ENCODE data around the gene GLMP. TPM values are rescaled to one million over a fixed set of nuclear protein-coding genes. Genes with fewer than 3 reads are reported as not detected.
"Not testable (repeated sequence)": the region's sequence is repeated elsewhere in the genome, so short reads cannot be mapped to it uniquely, and the experiment has no call there.

The GLMP gene
- 19.1 and 19.8 TPM in 2 replicates for total RNA-seq

GRCh38 chr1:156295391-156295947, at the start of gene GLMP:
Gene GLMP, minus strand, starts transcription at chr1:156295679. Its CDS starts 34 bp downstream, at chr1:156295645.
- H3K4me1 Mint-ChIP-seq (ENCODE audit: low read depth): peaks cover 15% of the 10 kb centered on the region
- H3K27me3 Mint-ChIP-seq (ENCODE audit: low read depth): no peaks in the 10 kb centered on the region
- H3K9me3 Mint-ChIP-seq: no peaks in the 10 kb centered on the region
- DNase-seq (ENCODE audit: low spot score): peak; percentile 43
- peak within 1 kb of the TSS; percentile 88 for H3K4me3 Mint-ChIP-seq (ENCODE audit: low read depth)
- H3K36me3 Mint-ChIP-seq (ENCODE audit: low read depth): peaks cover 5% of the 10 kb centered on the region
- intact Hi-C loops (cut with micrococcal nuclease): no loop called here
- peak within 1 kb of the TSS; percentile 42 for H3K27ac Mint-ChIP-seq

GRCh38 chr1:156344409-156344808, 48.9 kb upstream of the GLMP start:
- no peaks in the 10 kb centered on the region for H3K4me1 Mint-ChIP-seq (ENCODE audit: low read depth)

GRCh38 chr1:156342166-156342955, 46.9 kb upstream of the GLMP start:
- no peak overlapping the region for H3K4me3 Mint-ChIP-seq (ENCODE audit: low read depth)
- H3K27ac Mint-ChIP-seq: no peak overlapping the region
- H3K4me1 Mint-ChIP-seq (ENCODE audit: low read depth): peaks cover 2% of the 10 kb centered on the region
- intact Hi-C loops (cut with micrococcal nuclease): no loop called here
- no peak for DNase-seq (ENCODE audit: low spot score)
- peaks cover 7% of the 10 kb centered on the region for H3K36me3 Mint-ChIP-seq (ENCODE audit: low read depth)
- no peaks in the 10 kb centered on the region for H3K9me3 Mint-ChIP-seq
- H3K27me3 Mint-ChIP-seq (ENCODE audit: low read depth): peaks cover 14% of the 10 kb centered on the region

More at GRCh38 chr1:156344409-156344808, 48.9 kb upstream of the GLMP start:
- Mint-ChIP-seq H3K27me3 (ENCODE audit: low read depth) (peaks cover 16% of the 10 kb centered on the region), H3K27ac (no peak overlapping the region), H3K36me3 (ENCODE audit: low read depth) (no peaks in the 10 kb centered on the region), H3K4me3 (ENCODE audit: low read depth) (no peak overlapping the region), H3K9me3 (no peaks in the 10 kb centered on the region)
- no peak for DNase-seq (ENCODE audit: low spot score)
- intact Hi-C loops (cut with micrococcal nuclease): no loop called here

GRCh38 chr1:156338180-156338976, 42.9 kb upstream of the GLMP start, which contains the start of the genes CCT3 and TSACC:
Gene CCT3, minus strand, starts transcription at chr1:156338292. Its CDS starts 108 bp downstream, at chr1:156338184.
Gene TSACC, plus strand, starts transcription at chr1:156338526. Its CDS starts 1,232 bp downstream, at chr1:156339758.
- H3K36me3 Mint-ChIP-seq (ENCODE audit: low read depth): peaks cover 47% of the 10 kb centered on the region
- peak; percentile 99 for DNase-seq (ENCODE audit: low spot score)
- peaks cover 23% of the 10 kb centered on the region for H3K4me1 Mint-ChIP-seq (ENCODE audit: low read depth)
- peak within 1 kb of the TSS; percentile 96 for H3K27ac Mint-ChIP-seq
- no peaks in the 10 kb centered on the region for H3K9me3 Mint-ChIP-seq
- peaks cover 2% of the 10 kb centered on the region for H3K27me3 Mint-ChIP-seq (ENCODE audit: low read depth)
- H3K4me3 Mint-ChIP-seq (ENCODE audit: low read depth): peak within 1 kb of the TSS; percentile 99
- intact Hi-C loops (cut with micrococcal nuclease): loop anchor here (2.0 to 5.0 kb wide), 2 partner anchors 56 to 146 kb away; partner anchors contain the start of genes SLC25A44 and SMG5

- Mint-ChIP-seq H3K4me3 (ENCODE audit: low read depth) (peak overlapping the region; percentile 99), H3K4me1 (ENCODE audit: low read depth) (peaks cover 23% of the 10 kb centered on the region), H3K27me3 (ENCODE audit: low read depth) (no peaks in the 10 kb centered on the region), H3K9me3 (no peaks in the 10 kb centered on the region), H3K36me3 (ENCODE audit: low read depth) (peaks cover 53% of the 10 kb centered on the region), H3K27ac (peak overlapping the region; percentile 96)
- no peak for DNase-seq (ENCODE audit: low spot score)
- intact Hi-C loops (cut with micrococcal nuclease): loop anchor here (2.0 to 5.0 kb wide), 2 partner anchors 55 to 146 kb away; partner anchors contain the start of genes SLC25A44 and SMG5
These were observed 42.4 kb upstream of the GLMP start for GRCh38 chr1:156337888-156338179.

GRCh38 chr1:156337052-156337887, 41.8 kb upstream of the GLMP start:
- Mint-ChIP-seq H3K27me3 (ENCODE audit: low read depth) (no peaks in the 10 kb centered on the region), H3K9me3 (no peaks in the 10 kb centered on the region), H3K4me1 (ENCODE audit: low read depth) (peaks cover 23% of the 10 kb centered on the region), H3K27ac (peak overlapping the region; percentile 96), H3K36me3 (ENCODE audit: low read depth) (peaks cover 58% of the 10 kb centered on the region), H3K4me3 (ENCODE audit: low read depth) (peak overlapping the region; percentile 99)
- no peak for DNase-seq (ENCODE audit: low spot score)
- intact Hi-C loops (cut with micrococcal nuclease): loop anchor here (5.0 kb wide), 1 partner anchor 145 kb away; the partner anchor contains the start of gene SLC25A44

GRCh38 chr1:156336242-156336641, 40.8 kb upstream of the GLMP start:
- intact Hi-C loops (cut with micrococcal nuclease): loop anchor here (5.0 kb wide), 1 partner anchor 144 kb away; the partner anchor contains the start of gene SLC25A44
- Mint-ChIP-seq H3K27me3 (ENCODE audit: low read depth) (no peaks in the 10 kb centered on the region), H3K4me1 (ENCODE audit: low read depth) (peaks cover 23% of the 10 kb centered on the region), H3K27ac (peak overlapping the region; percentile 51), H3K36me3 (ENCODE audit: low read depth) (peaks cover 62% of the 10 kb centered on the region), H3K4me3 (ENCODE audit: low read depth) (peak overlapping the region; percentile 99), H3K9me3 (no peaks in the 10 kb centered on the region)
- DNase-seq (ENCODE audit: low spot score): no peak

- H3K27ac Mint-ChIP-seq; DNase-seq (ENCODE audit: low spot score); intact Hi-C loops (cut with micrococcal nuclease); H3K4me1 Mint-ChIP-seq (ENCODE audit: low read depth); H3K4me3 Mint-ChIP-seq (ENCODE audit: low read depth); H3K27me3 Mint-ChIP-seq (ENCODE audit: low read depth); H3K9me3 Mint-ChIP-seq: not testable (repeated sequence)
- peaks cover 70% of the 10 kb centered on the region for H3K36me3 Mint-ChIP-seq (ENCODE audit: low read depth)
These were observed 27.7 kb upstream of the GLMP start for GRCh38 chr1:156323179-156323578.

- Mint-ChIP-seq H3K9me3 (no peaks in the 10 kb centered on the region), H3K4me3 (ENCODE audit: low read depth) (no peak overlapping the region), H3K27me3 (ENCODE audit: low read depth) (no peaks in the 10 kb centered on the region), H3K36me3 (ENCODE audit: low read depth) (peaks cover 87% of the 10 kb centered on the region), H3K27ac (no peak overlapping the region), H3K4me1 (ENCODE audit: low read depth) (no peaks in the 10 kb centered on the region)
- DNase-seq (ENCODE audit: low spot score): no peak
- intact Hi-C loops (cut with micrococcal nuclease): no loop called here
These were observed 25.1 kb upstream of the GLMP start for GRCh38 chr1:156320560-156320959.

- Mint-ChIP-seq H3K4me1 (ENCODE audit: low read depth) (no peaks in the 10 kb centered on the region), H3K9me3 (no peaks in the 10 kb centered on the region), H3K36me3 (ENCODE audit: low read depth) (peaks cover 85% of the 10 kb centered on the region), H3K4me3 (ENCODE audit: low read depth) (no peak overlapping the region), H3K27me3 (ENCODE audit: low read depth) (no peaks in the 10 kb centered on the region), H3K27ac (no peak overlapping the region)
- no peak for DNase-seq (ENCODE audit: low spot score)
- intact Hi-C loops (cut with micrococcal nuclease): loop anchor here (5.0 to 10.0 kb wide), 2 partner anchors 37 to 175 kb away; partner anchors contain the start of genes SMG5 and TMEM79
These were observed 24.2 kb upstream of the GLMP start for GRCh38 chr1:156319664-156320063.

- H3K4me1 Mint-ChIP-seq (ENCODE audit: low read depth): no peaks in the 10 kb centered on the region
- DNase-seq (ENCODE audit: low spot score): no peak
- intact Hi-C loops (cut with micrococcal nuclease): loop anchor here (5.0 to 10.0 kb wide), 2 partner anchors 35 to 172 kb away; partner anchors contain the start of genes SMG5 and TMEM79
- H3K9me3 Mint-ChIP-seq: no peaks in the 10 kb centered on the region
- no peaks in the 10 kb centered on the region for H3K27me3 Mint-ChIP-seq (ENCODE audit: low read depth)
- no peak overlapping the region for H3K4me3 Mint-ChIP-seq (ENCODE audit: low read depth)
- no peak overlapping the region for H3K27ac Mint-ChIP-seq
- peaks cover 87% of the 10 kb centered on the region for H3K36me3 Mint-ChIP-seq (ENCODE audit: low read depth)
These were observed 21.4 kb upstream of the GLMP start for GRCh38 chr1:156316909-156317308.

- intact Hi-C loops (cut with micrococcal nuclease): loop anchor here (10.0 kb wide), 1 partner anchor 166 kb away; no protein-coding TSS in a partner anchor
- H3K36me3 Mint-ChIP-seq (ENCODE audit: low read depth): peaks cover 77% of the 10 kb centered on the region
These were observed 15.5 kb upstream of the GLMP start for GRCh38 chr1:156310962-156311361.

More at GRCh38 chr1:156310962-156311361, 15.5 kb upstream of the GLMP start:
- Mint-ChIP-seq H3K4me1 (ENCODE audit: low read depth) (no peaks in the 10 kb centered on the region), H3K27ac (no peak overlapping the region), H3K27me3 (ENCODE audit: low read depth) (no peaks in the 10 kb centered on the region), H3K4me3 (ENCODE audit: low read depth) (no peak overlapping the region), H3K9me3 (no peaks in the 10 kb centered on the region)
- no peak for DNase-seq (ENCODE audit: low spot score)
